ELR (cell line): ENCODE data around the gene MED8.
A peak's percentile ranks its signal among the peaks of the same experiment; 100 is the strongest.
"Not testable (repeated sequence)": the region's sequence is repeated elsewhere in the genome, so short reads cannot be mapped to it uniquely, and the experiment has no call there.

Experiments
- DNase-seq: peaks from one replicate; pipeline ENCODE4 v3.0.0-alpha.2; 2015; ENCODE audit warnings: low read depth

The MED8 gene

DNA sequence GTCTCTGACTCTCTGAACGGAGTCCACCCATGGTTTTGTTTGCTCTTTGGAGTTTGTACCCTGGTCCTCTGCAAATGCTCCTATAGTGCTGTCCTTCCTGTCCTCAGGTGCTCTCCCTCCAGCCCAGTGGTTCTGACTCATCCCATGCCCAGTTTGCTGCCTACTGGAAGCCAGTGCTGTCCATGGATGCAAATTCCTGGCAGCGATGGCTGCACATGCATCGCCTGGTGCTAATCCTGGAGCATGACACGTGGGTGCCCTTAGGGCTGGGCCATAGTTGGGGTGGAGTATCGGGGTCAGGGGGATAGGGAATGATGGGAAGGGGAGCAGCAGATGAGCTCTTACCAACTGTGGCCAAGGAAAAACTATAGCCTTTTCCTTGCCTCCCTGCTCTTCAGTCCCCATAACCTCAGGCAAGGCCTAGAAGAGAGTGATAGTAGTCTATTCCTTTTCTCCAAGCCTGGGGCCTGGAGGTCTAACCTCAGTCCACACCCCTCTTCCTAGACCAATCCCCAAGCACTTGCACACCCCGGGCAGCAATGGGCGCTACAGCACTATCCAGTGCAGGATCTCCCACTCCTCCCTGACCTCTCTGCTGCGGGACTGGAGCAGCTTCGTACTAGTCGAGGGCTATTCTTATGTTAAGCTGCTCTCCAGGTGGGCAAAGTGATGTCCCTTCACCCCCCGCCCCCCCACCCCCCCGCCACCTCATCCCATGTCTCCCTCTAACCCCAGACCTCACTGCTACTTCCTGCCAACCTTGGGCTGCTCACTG, 32.6 kb upstream of the MED8 start:
- DNase-seq = no peak

DNA sequence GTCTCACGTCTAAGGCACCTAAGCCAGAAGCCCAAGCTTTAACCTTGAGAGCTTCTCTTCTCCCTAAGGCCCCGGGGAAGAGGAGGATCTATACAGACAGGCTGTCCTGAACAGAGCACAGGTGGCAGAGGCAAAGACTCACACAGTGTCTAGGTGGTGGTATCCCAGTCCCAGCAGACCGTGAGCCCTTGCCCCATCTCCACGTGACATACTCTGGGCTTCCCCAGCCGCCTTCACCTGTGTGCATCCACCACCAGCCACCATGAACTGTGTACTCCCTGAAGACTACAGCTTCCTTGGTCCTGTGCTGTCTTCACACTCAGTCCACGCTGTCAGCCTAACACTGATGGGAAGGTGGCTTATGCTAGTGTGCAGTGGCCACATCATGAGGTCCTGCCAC, 31.8 kb upstream of the MED8 start:
- DNase-seq = no peak

DNA sequence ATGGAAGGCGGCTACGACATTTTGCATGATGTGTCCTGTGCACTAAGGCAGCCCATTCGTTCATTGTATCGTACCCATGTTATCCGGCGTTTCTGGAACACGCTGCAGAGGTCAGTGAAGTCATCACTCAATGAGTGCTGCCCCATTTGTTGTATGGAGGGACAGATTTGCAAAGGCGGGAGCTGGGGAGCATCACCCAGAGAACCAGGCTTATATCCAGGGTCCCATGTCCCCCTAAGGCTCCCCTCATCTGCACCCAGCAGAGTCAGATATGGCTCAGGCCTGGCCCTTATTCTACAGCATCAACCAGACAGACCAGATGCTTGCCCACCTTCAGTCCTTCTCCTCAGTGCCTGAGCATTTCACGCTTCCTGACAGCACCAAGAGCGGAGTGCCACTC, 31.3 kb upstream of the MED8 start:
- no peak for DNase-seq

DNA sequence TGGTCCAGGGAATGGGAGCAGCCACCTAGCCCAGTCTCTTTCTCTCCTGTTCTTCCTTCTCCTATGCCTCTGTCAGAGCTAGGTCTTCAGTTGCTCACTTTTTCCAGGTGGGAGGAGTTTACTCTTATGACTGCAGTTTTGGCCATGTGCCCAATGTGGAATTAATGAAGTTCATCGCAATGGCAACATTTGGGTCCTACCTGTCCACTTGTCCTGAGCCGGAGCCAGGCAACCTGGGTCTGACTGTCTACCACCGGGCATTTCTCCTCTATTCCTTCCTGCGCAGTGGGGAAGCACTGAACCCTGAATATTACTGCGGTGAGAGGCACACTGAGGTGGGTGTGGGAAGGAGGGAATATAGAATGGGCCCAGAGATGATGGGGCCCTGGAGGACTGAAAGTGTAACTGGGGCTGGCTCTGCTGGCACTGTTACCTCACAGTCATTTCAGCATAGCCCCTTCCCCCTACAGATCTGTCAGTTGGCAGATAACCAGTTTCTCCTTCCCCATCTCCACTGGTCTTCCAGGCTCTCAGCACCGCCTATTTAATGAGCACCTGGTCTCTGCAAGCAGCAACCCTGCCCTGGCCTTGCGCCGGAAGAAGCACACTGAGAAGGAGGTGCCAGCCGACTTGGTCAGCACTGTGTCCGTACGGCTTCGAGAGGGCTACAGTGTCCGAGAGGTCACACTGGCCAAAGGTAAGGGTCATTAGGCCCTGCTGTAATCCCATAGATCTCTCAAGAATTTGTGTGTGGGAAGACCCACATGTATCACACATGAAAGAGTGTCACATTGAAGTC, 30.2 kb upstream of the MED8 start:
- DNase-seq = no peak

DNA sequence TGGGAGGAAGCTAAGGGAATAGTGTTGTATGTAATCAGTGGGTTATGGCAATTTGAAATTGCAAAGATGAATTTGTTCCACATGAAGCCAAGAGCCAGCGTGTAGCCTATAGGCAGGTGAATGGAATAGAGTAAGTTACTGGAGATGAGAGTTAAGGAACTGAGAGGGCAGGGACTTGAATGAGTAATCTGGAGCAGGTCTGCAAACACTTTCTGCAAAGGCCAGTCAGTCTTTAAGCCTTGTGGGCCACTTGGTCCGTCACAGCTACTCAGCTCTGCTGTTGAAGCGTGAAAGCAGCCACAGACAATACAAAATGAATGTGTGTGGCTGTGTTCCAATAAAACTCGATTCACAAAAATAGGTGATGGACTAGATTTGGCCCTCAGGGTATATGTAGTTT, 29.3 kb upstream of the MED8 start:
- no peak for DNase-seq

DNA sequence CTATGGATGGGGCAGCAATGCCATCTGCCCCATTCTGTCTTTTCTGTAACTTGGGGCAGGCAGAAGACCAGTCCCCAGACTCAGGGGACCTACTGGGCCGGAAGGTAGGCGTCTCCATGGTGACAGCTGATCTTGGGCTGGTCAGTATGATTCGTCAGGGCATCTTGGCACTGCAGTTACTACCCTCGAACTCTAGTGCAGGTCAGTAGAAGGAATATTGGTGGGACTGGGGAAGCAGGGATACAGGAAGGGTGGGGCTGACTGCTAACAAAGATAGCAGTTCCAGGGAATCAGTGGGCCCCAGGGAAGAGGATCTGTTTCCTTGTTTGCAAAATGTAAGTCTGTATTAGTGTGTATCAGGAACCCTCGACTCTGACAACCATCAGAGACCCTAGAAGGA, 26.3 kb upstream of the MED8 start:
- no peak for DNase-seq

DNA sequence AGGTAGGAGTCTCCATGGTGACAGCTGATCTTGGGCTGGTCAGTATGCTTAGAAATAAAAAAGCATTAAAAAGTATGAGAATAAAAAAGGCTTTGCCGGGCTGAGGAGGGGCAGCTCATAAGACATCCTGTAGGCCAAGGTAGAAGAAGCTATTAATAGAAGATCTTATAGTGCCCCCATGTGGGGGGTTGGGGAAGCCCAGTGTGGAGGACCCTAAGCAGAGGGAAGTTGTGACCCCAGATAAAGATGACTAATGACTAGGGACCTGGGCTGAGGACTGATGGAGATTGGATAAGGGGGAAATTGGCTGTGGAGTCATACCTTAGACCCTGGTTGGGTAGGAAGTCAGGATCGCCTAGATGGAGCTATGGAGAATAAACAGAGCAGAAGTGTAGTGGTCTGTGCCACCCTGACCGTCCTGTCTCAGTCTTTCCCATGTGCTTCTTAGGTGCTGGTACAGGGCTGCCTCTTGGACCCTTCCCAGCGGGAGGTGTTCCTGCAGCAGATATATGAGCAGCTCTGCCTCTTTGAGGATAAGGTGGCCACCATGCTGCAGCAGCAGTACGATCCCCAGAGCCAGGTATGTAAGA, 25.1 kb upstream of the MED8 start:
- peak; percentile 71 for DNase-seq

DNA sequence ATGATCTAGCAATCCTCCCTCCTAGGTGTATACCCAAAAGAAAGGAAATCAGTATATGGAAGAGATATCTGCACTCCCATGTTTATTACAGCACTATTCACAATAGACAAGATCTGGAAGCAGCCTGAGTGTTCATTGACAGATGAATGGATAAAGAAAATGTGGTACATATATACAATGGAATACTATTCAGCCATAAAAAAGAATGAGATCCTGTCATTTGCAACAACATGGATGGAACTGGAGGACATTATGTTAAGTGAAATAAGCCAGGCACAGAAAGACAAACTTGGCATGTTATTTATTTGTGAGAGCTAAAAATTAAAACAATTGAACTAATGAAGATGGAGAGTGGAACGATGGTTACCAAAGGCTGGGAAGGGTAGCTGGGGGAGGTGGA, 23.8 kb upstream of the MED8 start:
- DNase-seq = not testable (repeated sequence)

DNA sequence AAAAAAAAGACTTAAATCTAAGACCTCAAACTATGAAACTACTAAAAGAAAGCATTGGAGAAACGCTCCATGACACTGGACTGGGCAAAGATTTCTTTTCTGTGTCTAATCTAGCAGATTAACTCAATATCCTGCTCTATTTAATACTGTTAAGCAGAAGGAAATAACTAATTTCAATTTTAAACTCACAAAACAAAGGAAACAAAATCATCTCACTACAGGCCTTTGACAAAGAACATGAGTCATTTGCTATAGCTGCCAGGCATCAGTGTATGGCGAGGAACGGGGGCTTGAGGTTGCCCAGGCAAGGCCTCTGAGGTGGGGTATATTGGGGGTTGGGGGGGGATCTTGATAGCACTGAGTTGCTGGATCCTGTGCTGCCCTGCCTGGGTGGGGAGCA, 21.0 kb upstream of the MED8 start:
- no peak for DNase-seq

DNA sequence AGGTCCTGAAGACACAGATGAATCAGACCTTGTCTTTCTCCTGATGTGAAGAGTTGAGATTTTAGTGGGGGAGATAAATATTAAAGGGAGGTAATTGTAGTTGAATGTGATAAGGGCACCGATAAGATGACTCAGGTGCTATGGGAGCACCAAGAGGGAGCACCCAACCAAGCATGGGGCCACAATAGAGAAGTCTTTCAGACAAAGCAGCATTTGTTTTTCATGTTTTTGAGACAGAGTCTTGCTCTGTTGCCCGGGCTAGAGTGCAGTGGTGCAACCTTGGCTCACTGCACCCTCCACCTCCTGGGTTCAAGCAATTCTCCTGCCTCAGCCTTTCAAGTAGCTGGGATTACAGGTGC, 16.3 kb upstream of the MED8 start:
- no peak for DNase-seq

DNA sequence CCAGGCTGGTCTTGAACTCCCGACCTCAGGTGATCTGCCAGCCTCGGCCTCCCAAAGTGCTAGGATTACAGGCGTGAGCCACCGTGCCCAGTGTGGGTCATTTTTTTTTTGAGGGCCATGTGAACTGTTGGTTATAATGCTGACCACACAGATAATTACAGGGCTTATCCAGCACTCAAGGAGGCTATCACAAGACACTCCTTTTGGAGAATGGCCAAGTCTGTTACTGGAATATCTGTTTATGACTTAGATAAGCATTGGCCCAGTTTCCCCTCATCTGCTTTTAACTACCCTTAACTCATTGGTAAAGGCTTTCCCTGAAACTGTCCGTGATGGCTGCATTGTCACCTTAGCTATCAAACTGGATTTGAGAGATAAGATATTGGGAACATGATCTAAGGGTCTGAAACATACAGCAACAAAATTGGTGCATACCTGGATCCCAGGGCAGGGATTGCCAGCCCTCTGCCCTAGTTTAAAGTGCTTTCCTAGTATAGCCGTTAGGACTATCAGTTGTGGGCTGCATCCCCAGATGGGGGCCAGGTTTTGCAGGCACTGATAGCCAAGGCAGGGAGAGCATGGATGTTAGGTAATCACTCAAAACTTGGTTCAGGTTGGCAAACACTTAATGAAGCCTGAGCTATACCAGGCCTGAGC, 15.7 kb upstream of the MED8 start:
- DNase-seq = no peak

DNA sequence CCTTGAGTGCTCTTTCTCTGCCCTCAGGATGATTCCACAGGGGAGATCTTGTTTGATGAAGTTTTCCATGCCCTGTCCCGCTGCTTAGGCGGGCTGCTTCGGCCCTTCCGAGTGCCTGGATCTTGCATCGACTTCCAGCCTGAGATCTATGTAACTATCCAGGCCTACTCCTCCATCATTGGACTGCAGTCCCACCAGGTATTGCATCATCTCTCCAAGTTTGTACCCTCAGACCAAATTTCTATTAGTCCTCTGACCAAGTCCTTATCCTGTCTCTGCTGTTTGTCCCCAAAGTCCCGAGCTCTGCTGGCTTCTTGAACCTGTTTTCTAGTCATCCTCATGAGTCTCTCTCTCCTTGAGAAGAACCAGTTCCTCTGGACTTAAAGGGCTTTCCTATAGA, 14.8 kb upstream of the MED8 start:
- DNase-seq = no peak

DNA sequence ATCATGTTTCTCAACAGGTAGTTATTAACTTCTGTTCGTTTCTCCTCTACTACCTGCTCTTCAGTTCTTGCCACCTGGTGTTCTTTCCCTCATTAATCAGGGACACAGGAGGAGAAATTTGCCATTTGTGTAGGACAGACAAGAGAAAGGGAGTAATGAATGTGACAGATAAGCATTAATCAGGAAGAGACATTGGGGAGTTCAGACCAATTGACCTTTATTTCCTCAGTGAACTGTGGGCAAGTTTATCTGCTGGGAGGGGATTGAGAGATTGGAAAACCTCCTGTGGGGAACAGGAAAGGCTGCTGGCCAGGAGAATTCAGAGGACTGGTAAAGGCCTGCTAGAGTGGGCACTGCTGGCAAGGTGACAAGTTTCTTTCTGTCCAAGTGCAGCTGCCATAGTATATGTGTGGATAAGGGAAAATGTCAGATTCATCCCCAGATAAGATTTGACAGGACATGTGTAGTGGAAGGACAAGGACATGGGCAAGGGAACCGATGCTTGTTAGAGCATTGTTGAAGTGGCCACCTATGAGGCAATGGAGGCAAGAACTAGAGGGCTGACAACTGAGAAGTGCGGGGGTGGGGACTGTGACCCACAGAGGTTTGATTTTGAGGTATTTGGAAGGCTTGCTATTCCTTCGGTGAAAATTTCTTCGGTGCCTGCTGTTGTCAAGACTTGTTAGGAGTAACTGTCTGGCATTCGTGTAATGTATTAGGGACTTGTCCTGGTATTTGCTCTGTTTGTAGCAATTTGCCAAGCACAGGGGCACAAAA, 12.7 kb upstream of the MED8 start:
- no peak for DNase-seq

DNA sequence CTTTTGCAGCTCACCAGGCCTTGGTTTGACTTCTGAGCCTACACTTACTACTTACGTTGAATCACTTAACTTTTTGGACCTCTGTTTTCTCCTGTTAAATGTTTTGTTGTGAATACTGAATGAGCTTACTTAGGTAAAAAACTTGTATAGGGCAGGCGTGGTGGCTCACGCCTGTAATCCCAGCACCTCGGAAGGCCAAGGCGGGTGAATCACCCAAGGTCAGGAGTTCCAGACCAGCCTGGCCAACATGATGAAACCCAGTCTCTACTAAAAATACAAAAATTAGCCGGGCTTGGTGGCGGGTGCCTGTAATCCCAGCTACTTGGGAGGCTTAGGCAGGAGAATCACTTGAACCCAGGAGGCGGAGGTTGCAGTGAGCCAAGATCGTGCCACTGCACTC, 10.8 kb upstream of the MED8 start:
- not testable (repeated sequence) for DNase-seq

DNA sequence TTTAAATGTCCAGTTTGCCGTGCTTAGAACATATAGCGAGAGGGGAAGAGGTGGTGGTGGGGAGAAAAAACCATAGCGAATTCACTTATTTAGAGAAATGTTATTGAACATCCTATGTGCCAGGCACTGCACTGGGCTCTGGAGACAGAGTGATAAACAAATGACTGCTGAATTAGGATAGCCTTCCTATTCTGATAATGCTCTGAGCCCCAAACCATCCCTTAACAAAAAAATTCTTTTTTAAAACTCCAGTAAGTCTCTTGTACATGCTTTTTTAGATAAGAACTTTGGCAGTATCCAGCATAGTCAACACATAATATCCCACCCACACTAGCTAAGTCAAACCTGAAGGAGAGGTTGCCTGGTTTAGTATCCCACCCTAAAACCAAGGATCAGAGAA, 8.6 kb upstream of the MED8 start:
- DNase-seq = no peak

DNA sequence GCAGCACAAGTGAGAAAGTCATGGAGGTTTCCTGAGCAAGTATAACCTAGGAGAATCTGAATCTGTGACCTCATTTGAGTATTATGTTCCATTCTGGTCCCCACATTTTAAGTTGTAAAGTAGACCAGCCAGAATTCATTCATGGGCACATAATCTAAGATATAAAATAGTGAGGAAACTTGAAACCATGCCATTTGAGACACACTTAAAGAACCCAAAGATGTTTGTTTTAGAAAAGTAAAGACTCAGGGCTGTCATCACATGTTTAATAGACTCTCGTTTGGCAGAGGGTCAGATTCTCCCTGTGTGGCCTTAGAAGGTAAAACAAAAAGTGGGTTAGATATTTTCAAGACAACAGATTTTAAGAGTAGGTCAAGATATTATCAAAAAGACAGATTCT, 6.5 kb upstream of the MED8 start:
- no peak for DNase-seq

DNA sequence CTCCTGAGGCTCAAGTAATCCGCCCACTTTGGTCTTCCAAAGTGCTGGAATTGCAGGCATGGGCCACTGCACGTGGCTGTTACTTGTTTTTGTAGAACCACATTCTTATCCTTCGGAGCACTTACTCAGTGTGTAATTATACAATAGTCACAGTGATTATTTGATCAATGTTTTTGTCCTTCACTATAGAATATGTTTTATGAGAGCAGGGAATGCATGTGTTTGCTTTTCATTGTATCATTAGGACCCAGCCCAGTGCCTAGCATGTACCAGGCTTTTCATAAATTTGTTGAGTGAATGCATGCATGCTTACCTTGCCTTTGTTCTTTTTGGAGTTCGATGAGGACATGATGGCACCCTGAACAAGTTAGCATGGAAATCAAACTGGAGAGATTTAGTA, 5.9 kb upstream of the MED8 start:
- no peak for DNase-seq

DNA sequence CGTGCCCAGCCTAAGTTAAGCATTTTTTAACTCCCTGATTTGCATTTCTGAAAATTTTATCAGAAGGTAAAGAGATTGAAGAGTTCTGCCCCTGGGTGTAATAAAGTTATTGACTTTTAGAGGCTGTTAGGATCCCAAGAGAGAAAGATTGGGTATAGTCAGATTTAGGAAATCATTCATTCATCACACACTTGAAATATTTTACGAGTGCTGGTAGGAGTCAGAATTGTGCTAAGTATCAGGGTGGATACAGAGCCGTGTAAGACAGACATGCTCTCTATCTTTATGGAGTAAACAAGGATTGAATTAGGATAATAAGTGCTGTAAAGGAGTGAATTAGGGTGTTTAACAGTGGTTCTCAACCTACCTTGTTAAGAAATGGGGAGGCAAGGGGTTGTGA, 3.1 kb upstream of the MED8 start:
- no peak for DNase-seq

DNA sequence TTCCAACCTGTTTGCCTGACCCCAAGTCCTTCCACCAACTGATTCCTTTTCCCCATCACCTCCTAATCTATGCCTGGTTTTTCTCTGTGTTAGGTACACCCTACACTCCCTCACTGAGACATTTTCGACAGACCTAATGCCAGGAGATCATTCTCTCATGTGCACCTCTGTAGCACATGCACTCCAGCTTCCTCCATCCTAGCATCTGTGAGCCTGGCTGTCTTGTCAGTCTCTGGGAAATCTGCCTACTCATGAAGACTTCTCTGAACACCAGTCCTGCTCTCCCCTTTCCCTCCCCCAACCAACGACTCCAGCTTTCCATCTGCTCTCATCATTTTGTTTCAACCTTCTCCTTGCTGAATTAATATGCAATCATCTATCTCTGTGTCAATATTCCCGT, 987 bp downstream of the MED8 start:
- DNase-seq = no peak

DNA sequence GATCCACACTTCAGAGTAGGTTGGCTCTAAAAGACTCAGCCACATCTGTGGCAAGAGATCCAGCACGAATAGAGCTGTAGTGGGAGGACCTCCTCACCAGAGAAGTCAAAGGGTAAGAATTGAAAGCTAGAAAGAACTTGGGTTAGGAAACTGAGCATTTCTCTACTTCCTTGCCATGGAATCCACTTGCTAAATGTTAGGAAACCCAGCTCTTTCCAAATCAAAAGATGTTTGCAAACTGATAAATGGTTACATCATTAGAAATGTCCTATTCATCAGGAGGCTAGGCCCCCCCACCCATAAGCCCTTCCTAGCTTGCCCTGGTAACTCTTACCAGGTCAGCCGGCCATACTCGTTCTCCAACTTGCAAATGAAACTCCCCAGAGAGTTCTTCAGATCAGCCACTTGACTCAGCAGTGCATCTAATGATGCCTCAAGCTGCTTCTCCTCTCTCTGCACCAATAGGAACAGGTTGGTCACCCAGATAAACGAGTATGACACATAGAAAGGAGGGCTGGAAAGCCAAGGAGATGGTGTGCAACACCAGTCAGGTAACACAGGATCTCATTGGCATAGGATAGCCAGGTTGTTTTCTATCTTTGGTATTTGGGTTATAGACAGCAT, 1.5 kb downstream of the MED8 start:
- peak; percentile 37 for DNase-seq

DNA sequence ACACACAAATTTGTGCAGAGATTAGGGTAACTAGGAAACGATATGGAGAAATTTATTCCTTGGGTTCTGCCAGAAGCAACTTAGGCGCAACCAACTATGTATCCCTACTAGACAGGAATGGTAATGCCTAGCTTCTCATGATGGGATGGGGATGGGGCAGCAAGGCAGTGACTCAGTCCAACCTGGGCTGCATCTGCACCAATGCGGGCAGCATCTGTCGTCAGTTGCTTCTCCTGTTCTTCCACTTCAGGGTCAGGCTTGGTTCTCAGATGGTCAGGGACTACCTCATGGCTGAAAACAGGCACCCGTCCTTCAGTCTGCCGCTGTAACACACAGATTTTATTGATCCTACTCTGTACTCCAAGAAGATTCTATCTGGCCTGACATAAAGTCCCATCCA, 2.9 kb downstream of the MED8 start:
- no peak for DNase-seq

DNA sequence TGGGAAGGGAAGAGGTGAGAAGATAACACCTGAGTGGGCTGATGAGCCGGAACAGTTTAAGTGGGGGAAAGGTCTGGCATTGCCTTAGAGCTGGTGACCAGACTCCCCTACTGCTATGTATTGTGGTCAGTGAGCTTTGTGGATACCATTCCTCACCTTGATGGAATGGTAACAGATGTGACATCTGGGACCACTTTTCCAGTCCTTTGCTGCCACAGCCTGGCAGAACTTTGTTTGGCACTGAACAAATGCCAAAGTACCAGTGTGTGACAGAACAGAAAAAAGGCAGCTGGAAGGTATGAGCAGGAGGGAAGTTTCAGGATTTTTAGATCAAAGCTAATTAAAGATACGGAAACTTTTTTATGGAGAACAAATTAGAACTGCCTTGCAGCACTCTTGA, 6.2 kb downstream of the MED8 start:
- peak; percentile 27 for DNase-seq
